HG03378 (cell line): ENCODE measurements around the gene TCF4.

Experiments
- ATAC-seq: cut with Tn5 transposase; IDR thresholded peaks from one replicate; pipeline ENCODE4 v1.9.1; 2021; ENCODE audit warnings: mild to moderate bottlenecking, moderate library complexity; ENCODE audit not compliant: unreplicated experiment

The TCF4 gene

DNA sequence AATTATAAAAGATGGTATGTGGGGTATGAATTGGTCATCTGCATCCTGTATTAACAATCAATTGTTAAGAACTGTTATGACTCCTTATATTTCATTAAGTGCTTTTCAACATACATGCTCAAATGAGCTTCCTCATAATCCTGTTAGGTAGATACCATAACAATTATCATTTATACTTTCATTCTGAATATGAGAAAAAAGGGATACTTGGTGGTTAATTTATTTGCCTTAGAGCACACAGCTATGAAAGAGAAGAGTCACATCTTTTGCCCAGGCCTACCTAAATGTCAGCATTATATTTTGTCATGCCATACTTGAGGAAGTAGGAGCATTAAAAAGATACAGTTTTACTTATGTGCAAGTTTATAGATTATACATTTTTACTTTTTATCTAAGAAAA is 169.6 kb downstream of the TCF4 start:
- no peak for ATAC-seq

DNA sequence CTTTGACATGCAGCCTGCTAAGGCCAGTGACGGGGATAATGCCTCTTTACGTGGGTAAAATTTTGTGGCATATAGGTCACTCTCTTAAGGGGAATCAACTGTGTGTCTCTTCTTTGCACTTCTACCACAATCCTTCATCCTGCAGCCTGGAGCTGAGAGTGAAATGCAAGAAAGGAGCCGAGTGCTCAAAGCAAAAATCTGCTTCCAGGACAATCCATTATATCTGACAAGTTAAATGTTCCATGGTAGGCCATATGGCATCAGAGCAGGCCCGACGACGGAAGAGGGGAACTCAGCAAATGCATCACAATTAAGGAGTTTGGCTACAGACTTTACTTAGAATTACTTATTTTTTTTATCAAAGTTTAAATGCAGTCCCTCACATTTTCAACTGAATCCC is 171.2 kb downstream of the TCF4 start:
- ATAC-seq = no peak

DNA sequence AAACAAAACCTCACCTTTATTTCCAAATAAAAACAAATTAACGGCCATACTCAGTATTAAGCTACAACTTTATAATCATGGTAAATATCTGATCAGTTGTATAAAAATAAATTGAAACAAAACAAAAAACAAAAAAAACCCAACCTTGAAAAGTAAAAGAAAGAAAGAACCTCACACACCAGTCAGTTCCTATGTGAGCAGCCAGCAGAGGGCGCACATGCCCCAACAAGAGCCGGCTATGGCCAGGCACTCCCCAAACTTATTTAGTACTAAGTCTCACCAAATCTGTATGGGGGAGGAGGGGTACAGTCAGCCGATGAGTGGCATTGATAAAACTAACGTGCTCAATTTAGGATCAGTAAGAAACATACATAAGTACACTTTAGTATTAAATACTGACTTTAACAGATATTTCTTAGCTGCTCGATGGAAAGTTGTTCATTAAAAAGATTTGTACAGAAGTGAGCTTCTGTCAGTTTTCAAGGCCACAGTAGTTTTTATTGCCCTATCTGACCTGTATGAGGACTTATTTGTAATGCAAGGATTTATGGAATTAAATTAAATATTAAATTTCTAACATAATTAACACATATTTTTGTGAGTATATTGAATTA is 172.6 kb downstream of the TCF4 start:
- ATAC-seq = peak; percentile 87

GRCh38 chr18:55414475-55414874 is 173.5 kb downstream of the TCF4 start:
- ATAC-seq = no peak

DNA sequence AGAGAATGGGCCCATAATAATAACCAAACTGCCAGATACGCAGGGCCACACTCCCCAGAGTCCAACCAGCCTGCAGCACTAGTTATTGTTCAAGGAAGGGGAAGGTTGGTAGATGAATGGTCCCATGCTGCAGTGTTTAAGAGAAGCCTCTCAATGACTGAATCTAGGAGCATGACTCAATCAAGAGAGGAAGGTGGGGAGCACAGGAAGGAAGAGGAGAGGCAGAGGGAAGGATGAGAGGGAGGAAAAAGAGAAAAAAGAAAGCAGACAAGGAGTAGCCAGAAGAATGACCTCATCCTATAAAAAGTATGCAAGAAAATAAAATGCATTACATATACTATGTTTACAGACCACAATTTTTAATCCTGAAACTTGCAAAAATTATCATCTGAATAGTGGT is 174.5 kb downstream of the TCF4 start:
- no peak for ATAC-seq

GRCh38 chr18:55407774-55408535 is 180.0 kb downstream of the TCF4 start:
- ATAC-seq = no peak

DNA sequence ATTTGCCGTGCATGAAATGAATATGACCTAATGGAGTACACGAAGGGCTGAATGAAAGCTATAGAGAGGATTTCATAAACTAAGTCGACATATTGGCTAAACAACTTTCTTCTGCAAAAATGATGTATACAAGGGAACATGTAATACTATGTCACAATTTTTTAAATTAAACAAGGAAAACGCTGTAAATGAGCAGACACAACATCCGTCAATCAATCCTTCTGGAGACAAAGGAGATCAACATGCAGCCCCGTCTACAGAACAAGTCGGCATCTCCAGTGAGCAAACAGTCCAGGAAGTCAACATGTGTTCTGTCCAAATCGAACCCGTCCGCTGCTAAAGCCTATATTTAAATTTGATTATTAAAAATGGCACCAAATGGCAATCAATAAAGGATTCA is 180.8 kb downstream of the TCF4 start:
- no peak for ATAC-seq

GRCh38 chr18:55406451-55406991 is 181.5 kb downstream of the TCF4 start:
- ATAC-seq = no peak

DNA sequence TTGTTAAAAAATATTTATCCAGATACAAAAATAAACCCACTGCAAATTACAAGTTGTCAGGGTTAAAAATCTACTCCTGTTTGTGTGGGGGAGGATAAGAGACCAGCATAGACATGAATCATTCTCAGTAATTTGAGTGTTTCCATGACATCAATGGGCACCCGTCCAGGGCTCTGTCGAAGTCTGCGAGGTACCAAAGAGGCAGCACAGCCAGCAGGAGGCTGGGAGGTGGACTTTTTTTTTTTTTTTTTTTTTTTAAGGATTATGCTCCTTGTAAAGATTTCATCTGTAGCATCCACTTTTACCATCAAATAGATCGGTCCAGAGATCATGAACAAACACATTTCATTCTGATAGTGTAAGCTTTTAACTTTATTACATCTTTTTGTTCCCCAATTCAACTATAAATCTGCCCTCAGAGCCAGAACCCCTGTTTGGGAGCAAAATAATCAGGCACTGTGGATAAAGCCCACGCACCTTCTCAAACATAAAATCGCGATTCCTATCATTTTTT is 182.0 kb downstream of the TCF4 start:
- ATAC-seq = peak; percentile 45

DNA sequence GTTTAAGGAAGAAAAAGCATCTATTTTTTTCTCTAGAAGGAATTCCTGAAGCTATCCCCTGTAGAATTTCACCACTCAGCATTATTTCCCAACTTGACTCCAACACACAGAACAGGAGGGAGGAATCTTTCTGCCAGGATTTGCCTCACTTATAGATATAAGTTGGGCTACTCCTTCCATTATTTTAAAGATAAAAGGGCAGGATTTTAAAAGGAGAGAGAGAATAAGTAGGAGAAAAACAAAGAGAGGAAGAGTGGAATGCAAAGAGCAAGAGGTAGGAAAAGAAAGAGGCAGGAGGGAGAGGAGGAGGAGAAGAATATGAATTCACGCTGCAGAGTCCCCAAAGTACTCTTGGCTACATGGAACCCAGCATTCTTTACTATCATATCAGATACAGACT is 182.5 kb downstream of the TCF4 start:
- ATAC-seq = no peak

- ATAC-seq = no peak
Measured at GRCh38 chr18:55404832-55405465, 183.0 kb downstream of the TCF4 start.

- no peak for ATAC-seq
Measured at GRCh38 chr18:55404136-55404830, 183.7 kb downstream of the TCF4 start.

DNA sequence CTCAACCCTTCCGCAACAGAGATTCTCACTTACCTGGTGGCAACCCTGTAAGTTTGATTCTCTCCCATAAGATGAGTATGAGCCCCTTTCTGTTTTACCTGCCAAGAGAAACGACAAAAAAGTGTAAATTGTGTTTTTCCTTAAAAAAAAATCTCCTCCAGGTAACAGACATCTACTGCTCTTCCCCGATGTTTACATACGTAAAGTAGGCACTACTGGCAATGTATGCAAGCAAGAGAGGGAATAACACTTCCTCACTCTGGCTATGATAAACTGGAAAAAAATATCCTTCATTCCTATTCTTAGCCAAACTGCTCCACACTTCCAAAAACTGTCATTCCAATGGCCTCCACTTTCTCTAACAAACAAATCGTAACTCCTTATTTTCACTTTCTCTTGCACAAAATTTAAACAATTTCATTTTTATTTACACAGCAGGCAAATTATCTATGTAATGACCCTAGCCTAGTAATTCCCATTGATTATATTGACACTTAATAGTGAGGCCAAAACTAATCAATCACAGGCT is 184.5 kb downstream of the TCF4 start:
- no peak for ATAC-seq

- ATAC-seq = no peak
Measured at GRCh38 chr18:55402731-55403405, 185.1 kb downstream of the TCF4 start.

DNA sequence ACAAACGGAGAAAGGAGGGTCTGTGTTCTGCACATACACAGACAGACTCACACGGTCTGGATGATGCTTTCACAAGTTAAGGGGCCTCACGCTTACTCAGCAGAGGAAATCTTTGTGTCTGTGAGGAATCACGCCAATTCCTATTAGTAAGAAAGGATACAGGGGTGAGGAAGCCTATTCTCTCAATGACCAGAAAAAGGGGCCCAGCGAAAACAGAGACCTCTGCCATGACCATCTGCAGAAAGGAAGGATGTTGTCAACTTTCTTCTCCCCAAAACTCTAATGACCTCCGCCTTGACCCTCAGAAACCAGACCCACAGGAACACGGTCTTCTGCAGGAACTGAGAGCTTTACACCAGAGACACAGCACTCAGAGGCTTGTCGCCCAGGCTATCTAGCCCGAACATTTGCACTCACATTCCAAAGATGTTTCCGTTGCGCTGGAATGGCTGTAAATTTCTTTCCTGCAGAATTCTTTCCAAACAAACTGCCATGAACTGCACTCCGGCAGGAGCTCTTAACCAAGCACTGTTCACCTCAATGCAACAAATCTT is 186.3 kb downstream of the TCF4 start:
- no peak for ATAC-seq

GRCh38 chr18:55400590-55401541 is 187.1 kb downstream of the TCF4 start:
- ATAC-seq = no peak

- ATAC-seq = no peak
Measured at GRCh38 chr18:55400081-55400480, 187.9 kb downstream of the TCF4 start.

DNA sequence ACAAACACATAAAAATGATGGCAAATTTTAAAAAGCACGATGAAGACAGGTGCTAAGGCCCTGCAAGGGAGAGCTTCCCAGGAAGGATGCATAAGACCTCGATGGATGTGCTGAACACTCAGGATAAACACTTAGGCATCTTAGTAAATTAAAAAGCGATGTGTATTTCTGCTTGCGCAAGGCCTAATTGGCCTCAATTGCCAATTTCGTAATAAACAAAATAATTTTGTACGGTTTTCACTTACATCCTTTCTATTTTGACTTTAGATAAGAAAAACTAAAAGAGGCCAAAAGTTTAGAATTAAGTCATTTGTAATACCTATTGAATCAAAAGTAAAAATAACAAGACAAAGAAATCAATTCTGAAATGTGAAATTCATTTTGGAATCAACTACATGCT is 189.1 kb downstream of the TCF4 start:
- ATAC-seq = no peak

GRCh38 chr18:55396979-55397378 is 191.0 kb downstream of the TCF4 start:
- ATAC-seq = no peak
